SK-N-SH treated with all-trans-retinoic acid at 6 μM for 48 hours (cell line): ENCODE results near the gene FAM174B.

ENCODE experiments used
- ATAC-seq: fragments of 200-7000 bp; cut with Tn5 transposase; 3 replicates; pipeline ENCODE4 v1.9.1; 2020; ENCODE audit warnings: mild to moderate bottlenecking, moderate library complexity
- ARNTL ChIP-seq: fragments of 450-650 bp; formaldehyde crosslinking; IDR thresholded peaks from 2 replicates; pipeline ENCODE4 v1.5.0; 2020; ENCODE audit warnings: low read depth, mild to moderate bottlenecking, moderate library complexity, borderline replicate concordance
- BACH2 ChIP-seq: fragments of 250-450 bp; sonication (Bioruptor Pico); IDR thresholded peaks from 2 replicates; pipeline ENCODE4 v1.9.0; 2021; ENCODE audit warnings: mild to moderate bottlenecking, borderline replicate concordance
- CSDC2 ChIP-seq: fragments of 250-450 bp; sonication (Bioruptor Pico); IDR thresholded peaks from 2 replicates; pipeline ENCODE4 v1.5.0; 2020; ENCODE audit warnings: mild to moderate bottlenecking, moderate library complexity
- ESRRG ChIP-seq: fragments of 250-450 bp; sonication (Bioruptor Pico); IDR thresholded peaks from 2 replicates; pipeline ENCODE4 v1.6.1; 2021; ENCODE audit warnings: mild to moderate bottlenecking
- GLIS3 ChIP-seq: fragments of 250-450 bp; sonication (Bioruptor Pico); IDR thresholded peaks from 2 replicates; pipeline ENCODE4 v1.5.0; 2020; ENCODE audit warnings: mild to moderate bottlenecking, moderate library complexity
- ISL1 ChIP-seq: fragments of 250-450 bp; sonication (Bioruptor Pico); IDR thresholded peaks from 2 replicates; pipeline ENCODE4 v2.1.2; 2022; ENCODE audit warnings: mild to moderate bottlenecking, moderate library complexity
- OSR1 ChIP-seq: fragments of 250-450 bp; sonication (Bioruptor Pico); IDR thresholded peaks from 2 replicates; pipeline ENCODE4 v1.8.0; 2022; ENCODE audit warnings: moderate library complexity, mild to moderate bottlenecking, inconsistent platforms
- PPARA ChIP-seq: fragments of 250-450 bp; sonication (Bioruptor Pico); IDR thresholded peaks from 2 replicates; pipeline ENCODE4 v1.5.0; 2020; ENCODE audit warnings: mild to moderate bottlenecking, borderline replicate concordance
- RARB ChIP-seq: fragments of 250-450 bp; sonication (Bioruptor Pico); IDR thresholded peaks from 2 replicates; pipeline ENCODE4 v1.8.0; 2021; ENCODE audit warnings: mild to moderate bottlenecking, moderate library complexity
- SNAI2 ChIP-seq: fragments of 250-450 bp; sonication (Bioruptor Pico); IDR thresholded peaks from 2 replicates; pipeline ENCODE4 v1.5.0; 2020; ENCODE audit warnings: mild to moderate bottlenecking, moderate library complexity
- TCF4 ChIP-seq: fragments of 250-450 bp; sonication (Bioruptor Pico); IDR thresholded peaks from 2 replicates; pipeline ENCODE4 v1.8.0; 2021; ENCODE audit warnings: mild to moderate bottlenecking, moderate library complexity, borderline replicate concordance
- TOX ChIP-seq: fragments of 250-450 bp; sonication (Bioruptor Pico); IDR thresholded peaks from 2 replicates; pipeline ENCODE4 v1.8.0; 2021; ENCODE audit warnings: mild to moderate bottlenecking, moderate library complexity, borderline replicate concordance
- ZFP3 ChIP-seq: fragments of 250-450 bp; sonication (Bioruptor Pico); IDR thresholded peaks from 2 replicates; pipeline ENCODE4 v1.5.0; 2020; ENCODE audit warnings: mild to moderate bottlenecking, moderate library complexity
- ZFP30 ChIP-seq: fragments of 450-650 bp; formaldehyde crosslinking; IDR thresholded peaks from 2 replicates; pipeline ENCODE4 v1.5.0; 2022; ENCODE audit warnings: mild to moderate bottlenecking, moderate library complexity
- ZNF70 ChIP-seq: fragments of 450-650 bp; formaldehyde crosslinking; IDR thresholded peaks from 2 replicates; pipeline ENCODE4 v1.5.0; 2020; ENCODE audit warnings: mild to moderate bottlenecking, moderate library complexity
- ZNF8 ChIP-seq: fragments of 450-650 bp; formaldehyde crosslinking; IDR thresholded peaks from 2 replicates; pipeline ENCODE4 v1.5.0; 2020; ENCODE audit warnings: mild to moderate bottlenecking, moderate library complexity
- TF ChIP-seq, protein P1 (sequence below): fragments of 250-450 bp; sonication (Bioruptor Pico); IDR thresholded peaks from 2 replicates; pipeline ENCODE4 v1.5.1; 2021; ENCODE audit warnings: mild to moderate bottlenecking, moderate library complexity
- TF ChIP-seq, protein P2 (sequence below): fragments of 250-450 bp; sonication (Bioruptor Pico); IDR thresholded peaks from 2 replicates; pipeline ENCODE4 v1.5.0; 2020; ENCODE audit warnings: mild to moderate bottlenecking, moderate library complexity
- TF ChIP-seq, protein P3 (sequence below): fragments of 250-450 bp; sonication (Bioruptor Pico); IDR thresholded peaks from 2 replicates; pipeline ENCODE4 v1.8.0; 2020; ENCODE audit warnings: mild to moderate bottlenecking, moderate library complexity, borderline replicate concordance
- TF ChIP-seq, protein P4 (sequence below): fragments of 250-450 bp; sonication (Bioruptor Pico); IDR thresholded peaks from 2 replicates; pipeline ENCODE4 v1.5.1; 2020; ENCODE audit warnings: low read depth, mild to moderate bottlenecking, moderate library complexity

FAM174B gene

DNA sequence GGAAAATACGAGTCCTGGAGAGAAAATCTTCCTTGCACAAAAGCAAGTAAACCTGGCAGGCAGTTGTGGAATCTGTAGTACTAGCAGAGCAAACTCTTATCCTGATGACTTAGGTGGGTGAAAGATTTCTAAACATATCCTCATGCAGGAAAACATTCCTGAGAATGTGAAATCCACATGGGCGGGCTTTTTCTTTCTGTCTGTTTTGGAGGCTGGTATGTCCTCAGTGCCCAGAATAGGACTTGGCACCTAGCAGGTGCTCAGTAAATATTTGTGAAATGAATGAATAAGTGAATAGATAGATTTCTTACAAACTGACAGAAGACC is 53.3 kb downstream of the FAM174B start:
- TF ChIP-seq PPARA (no peak), TCF4 (CRISPR knock-in tag) (no peak), BACH2 (CRISPR knock-in tag) (no peak), ESRRG (CRISPR knock-in tag) (no peak), RARB (CRISPR knock-in tag) (no peak), TOX (CRISPR knock-in tag) (no peak), OSR1 (CRISPR knock-in tag) (no peak), ZNF70 (CRISPR knock-in tag) (no peak), ZFP30 (CRISPR knock-in tag) (no peak), ZNF8 (CRISPR knock-in tag) (no peak), GLIS3 (CRISPR knock-in tag) (no peak), ZFP3 (CRISPR knock-in tag) (no peak), SNAI2 (CRISPR knock-in tag) (no peak)
- TF ChIP-seq, protein P1, sequence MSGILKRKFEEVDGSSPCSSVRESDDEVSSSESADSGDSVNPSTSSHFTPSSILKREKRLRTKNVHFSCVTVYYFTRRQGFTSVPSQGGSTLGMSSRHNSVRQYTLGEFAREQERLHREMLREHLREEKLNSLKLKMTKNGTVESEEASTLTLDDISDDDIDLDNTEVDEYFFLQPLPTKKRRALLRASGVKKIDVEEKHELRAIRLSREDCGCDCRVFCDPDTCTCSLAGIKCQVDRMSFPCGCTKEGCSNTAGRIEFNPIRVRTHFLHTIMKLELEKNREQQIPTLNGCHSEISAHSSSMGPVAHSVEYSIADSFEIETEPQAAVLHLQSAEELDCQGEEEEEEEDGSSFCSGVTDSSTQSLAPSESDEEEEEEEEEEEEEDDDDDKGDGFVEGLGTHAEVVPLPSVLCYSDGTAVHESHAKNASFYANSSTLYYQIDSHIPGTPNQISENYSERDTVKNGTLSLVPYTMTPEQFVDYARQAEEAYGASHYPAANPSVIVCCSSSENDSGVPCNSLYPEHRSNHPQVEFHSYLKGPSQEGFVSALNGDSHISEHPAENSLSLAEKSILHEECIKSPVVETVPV (CRISPR knock-in tag), result no peak
- TF ChIP-seq, protein P2, sequence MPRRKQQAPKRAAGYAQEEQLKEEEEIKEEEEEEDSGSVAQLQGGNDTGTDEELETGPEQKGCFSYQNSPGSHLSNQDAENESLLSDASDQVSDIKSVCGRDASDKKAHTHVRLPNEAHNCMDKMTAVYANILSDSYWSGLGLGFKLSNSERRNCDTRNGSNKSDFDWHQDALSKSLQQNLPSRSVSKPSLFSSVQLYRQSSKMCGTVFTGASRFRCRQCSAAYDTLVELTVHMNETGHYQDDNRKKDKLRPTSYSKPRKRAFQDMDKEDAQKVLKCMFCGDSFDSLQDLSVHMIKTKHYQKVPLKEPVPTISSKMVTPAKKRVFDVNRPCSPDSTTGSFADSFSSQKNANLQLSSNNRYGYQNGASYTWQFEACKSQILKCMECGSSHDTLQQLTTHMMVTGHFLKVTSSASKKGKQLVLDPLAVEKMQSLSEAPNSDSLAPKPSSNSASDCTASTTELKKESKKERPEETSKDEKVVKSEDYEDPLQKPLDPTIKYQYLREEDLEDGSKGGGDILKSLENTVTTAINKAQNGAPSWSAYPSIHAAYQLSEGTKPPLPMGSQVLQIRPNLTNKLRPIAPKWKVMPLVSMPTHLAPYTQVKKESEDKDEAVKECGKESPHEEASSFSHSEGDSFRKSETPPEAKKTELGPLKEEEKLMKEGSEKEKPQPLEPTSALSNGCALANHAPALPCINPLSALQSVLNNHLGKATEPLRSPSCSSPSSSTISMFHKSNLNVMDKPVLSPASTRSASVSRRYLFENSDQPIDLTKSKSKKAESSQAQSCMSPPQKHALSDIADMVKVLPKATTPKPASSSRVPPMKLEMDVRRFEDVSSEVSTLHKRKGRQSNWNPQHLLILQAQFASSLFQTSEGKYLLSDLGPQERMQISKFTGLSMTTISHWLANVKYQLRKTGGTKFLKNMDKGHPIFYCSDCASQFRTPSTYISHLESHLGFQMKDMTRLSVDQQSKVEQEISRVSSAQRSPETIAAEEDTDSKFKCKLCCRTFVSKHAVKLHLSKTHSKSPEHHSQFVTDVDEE (CRISPR knock-in tag), result no peak
- TF ChIP-seq, protein P3, sequence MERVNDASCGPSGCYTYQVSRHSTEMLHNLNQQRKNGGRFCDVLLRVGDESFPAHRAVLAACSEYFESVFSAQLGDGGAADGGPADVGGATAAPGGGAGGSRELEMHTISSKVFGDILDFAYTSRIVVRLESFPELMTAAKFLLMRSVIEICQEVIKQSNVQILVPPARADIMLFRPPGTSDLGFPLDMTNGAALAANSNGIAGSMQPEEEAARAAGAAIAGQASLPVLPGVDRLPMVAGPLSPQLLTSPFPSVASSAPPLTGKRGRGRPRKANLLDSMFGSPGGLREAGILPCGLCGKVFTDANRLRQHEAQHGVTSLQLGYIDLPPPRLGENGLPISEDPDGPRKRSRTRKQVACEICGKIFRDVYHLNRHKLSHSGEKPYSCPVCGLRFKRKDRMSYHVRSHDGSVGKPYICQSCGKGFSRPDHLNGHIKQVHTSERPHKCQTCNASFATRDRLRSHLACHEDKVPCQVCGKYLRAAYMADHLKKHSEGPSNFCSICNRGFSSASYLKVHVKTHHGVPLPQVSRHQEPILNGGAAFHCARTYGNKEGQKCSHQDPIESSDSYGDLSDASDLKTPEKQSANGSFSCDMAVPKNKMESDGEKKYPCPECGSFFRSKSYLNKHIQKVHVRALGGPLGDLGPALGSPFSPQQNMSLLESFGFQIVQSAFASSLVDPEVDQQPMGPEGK, result no peak
- TF ChIP-seq, protein P4, sequence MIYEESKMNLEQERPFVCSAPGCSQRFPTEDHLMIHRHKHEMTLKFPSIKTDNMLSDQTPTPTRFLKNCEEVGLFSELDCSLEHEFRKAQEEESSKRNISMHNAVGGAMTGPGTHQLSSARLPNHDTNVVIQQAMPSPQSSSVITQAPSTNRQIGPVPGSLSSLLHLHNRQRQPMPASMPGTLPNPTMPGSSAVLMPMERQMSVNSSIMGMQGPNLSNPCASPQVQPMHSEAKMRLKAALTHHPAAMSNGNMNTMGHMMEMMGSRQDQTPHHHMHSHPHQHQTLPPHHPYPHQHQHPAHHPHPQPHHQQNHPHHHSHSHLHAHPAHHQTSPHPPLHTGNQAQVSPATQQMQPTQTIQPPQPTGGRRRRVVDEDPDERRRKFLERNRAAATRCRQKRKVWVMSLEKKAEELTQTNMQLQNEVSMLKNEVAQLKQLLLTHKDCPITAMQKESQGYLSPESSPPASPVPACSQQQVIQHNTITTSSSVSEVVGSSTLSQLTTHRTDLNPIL (CRISPR knock-in tag), result no peak
- no peak for ATAC-seq

DNA sequence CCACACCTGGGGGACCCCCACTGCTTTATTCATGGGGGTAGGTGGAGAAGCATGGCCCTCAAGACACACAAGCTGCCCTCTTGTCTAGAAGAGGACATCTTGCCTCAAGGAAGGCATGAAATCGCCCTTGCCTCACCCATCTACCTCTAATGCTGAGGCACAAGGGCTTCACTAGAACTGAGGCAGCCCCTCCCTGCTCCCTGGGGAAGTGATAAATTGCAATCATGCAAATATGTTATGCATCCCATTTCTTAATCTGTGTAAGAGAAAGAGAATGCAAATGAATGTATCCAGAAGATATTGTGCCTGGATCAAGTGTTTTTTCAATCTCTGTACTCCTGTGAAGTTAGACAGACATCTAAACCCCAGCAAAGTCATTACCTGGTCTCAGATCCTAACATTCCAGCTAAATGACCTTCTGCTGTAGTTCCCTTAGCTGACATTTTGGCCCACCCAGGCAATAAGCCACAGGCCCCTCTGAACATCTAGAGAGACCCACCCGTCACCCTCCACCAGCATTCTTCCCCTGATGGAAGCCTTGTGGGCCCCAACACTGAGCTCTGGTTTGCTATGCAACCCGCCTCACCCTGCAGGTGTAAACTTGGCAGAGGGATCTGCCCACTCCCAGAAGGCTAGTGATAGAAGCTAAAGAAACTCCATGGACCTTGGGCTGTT is 53.8 kb downstream of the FAM174B start:
- ATAC-seq, result no peak
- TF ChIP-seq ZNF70 (CRISPR knock-in tag) (no peak), OSR1 (CRISPR knock-in tag) (no peak)

DNA sequence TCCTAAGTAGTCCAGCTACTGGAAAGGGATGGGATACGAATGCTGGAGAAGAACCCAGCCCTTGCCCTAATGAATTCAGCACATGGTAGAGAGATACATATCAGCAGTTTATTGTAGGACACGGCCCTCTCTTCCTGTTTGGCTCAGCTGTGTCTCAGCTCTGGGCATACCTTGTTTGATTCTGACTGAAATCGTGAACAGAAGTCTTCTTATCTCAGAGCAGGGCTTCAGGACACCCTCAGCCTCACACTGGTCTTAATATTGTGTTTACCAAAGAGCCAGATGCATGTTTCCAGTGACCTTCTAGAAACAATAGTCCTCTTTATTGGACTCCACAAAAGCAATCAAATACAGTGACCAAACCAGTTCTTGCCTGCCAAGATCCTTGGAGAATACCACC is 54.7 kb downstream of the FAM174B start:
- TF ChIP-seq, protein P3, result no peak
- ATAC-seq, result no peak

DNA sequence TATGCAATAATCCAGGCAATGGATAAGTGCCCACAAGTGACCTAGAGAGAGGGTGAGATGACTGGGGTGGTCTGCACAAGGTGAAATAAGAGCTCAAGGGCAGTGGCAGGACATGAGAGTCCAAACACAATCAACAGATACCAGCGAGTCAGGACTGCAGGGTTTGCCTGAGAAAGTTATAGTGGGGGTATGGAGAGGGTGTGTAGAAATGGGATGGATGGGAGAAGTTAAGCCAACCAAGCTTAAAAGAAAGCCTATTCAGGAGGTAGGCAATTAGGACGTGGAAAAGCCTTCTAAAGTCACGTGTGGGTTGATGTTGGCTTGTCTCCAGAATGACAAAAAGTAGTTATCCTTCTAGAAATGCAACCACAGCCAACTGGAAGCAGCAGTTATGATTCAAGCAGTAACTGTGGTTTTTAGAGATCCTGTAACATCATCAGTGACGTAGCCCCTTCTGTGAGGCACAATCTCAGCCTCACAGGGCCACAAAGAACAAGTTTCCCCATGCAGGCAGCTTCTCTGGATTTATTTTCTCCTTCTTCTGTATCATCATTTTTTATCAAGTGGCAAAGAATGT is 56.1 kb downstream of the FAM174B start:
- ATAC-seq, result no peak
- TF ChIP-seq ESRRG (CRISPR knock-in tag), result no peak
- no peak for TF ChIP-seq ISL1 (CRISPR knock-in tag)
- TF ChIP-seq, protein P1 (CRISPR knock-in tag), result no peak
- TF ChIP-seq, protein P4 (CRISPR knock-in tag), result no peak
- no peak for TF ChIP-seq CSDC2
- TF ChIP-seq ARNTL (CRISPR knock-in tag), result no peak
- TF ChIP-seq OSR1 (CRISPR knock-in tag), result no peak
- TF ChIP-seq ZNF70 (CRISPR knock-in tag), result no peak
- TF ChIP-seq SNAI2 (CRISPR knock-in tag), result no peak
- no peak for TF ChIP-seq BACH2 (CRISPR knock-in tag)
- TF ChIP-seq PPARA, result no peak
- no peak for TF ChIP-seq TCF4 (CRISPR knock-in tag)
- TF ChIP-seq, protein P3, result no peak
